Endothelial cell of umbilical vein (primary cell): ENCODE data around the gene POLN. TPM values are rescaled to one million over a fixed set of nuclear protein-coding genes. Genes with fewer than 3 reads are reported as not detected.
A peak's percentile ranks its signal among the peaks of the same experiment; 100 is the strongest.

Experiments
- BruUV-seq: library from RNA; stranded (reverse); fragments of 400-500 nt; replicated peaks from 2 replicates; lab custom pipeline; 2021; lab: Mats Ljungman, UMichigan
- CTCF ChIA-PET: fragments of 300-600, 350-600 bp; sonication (Branson Sonifier 250); formaldehyde crosslinking; loops from one replicate; lab custom pipeline; 2021; ENCODE audit warnings: antibody characterized with exemption, inconsistent platforms; lab: Charles Lee
- POLR2A ChIA-PET: fragments of 300-600, 350-600 bp; sonication (Branson Sonifier 250); formaldehyde crosslinking; loops from one replicate; lab custom pipeline; 2021; ENCODE audit warnings: antibody characterized with exemption, inconsistent platforms; lab: Charles Lee
- DNase-seq: peaks from one replicate; pipeline ENCODE4 v3.0.0-alpha.2; 2011; ENCODE audit warnings: low read depth, low spot score
- FAIRE-seq: peaks from 2 replicates; lab custom pipeline; 2011; peaks lifted over from hg19 to GRCh38; lab: Jason Lieb, UNC
- H2AFZ ChIP-seq: 2 replicates; pipeline ENCODE4 v1.6.0; 2012; ENCODE audit warnings: low read depth, low read length, control low read depth, inconsistent platforms
- H3K27ac ChIP-seq: 2 replicates; pipeline ENCODE4 v1.5.1; 2011; ENCODE audit warnings: low read depth, mild to moderate bottlenecking, control low read depth, low read length, moderate library complexity; ENCODE audit not compliant: insufficient read depth
- H3K27me3 ChIP-seq, 2 experiments: 2 replicates each; pipeline versions ENCODE4 v1.6.0 to v1.6.1; 2011; ENCODE audit warnings: low read length in 2 of 2, mixed read lengths in 1 of 2; ENCODE audit not compliant: control insufficient read depth in 2 of 2, insufficient read depth in 2 of 2
- H3K36me3 ChIP-seq, 2 experiments: 2 replicates in 1 of 2; 3 replicates in 1 of 2; pipeline ENCODE4 v1.5.1; 2011; ENCODE audit warnings: low read length in 2 of 2, mild to moderate bottlenecking in 1 of 2, moderate library complexity in 1 of 2; ENCODE audit not compliant: control insufficient read depth in 2 of 2, insufficient read depth in 2 of 2; ENCODE audit errors: extremely low read depth in 1 of 2
- H3K4me1 ChIP-seq: 3 replicates; pipeline ENCODE4 v1.5.1; 2011; ENCODE audit warnings: mild to moderate bottlenecking, low read length; ENCODE audit not compliant: control insufficient read depth, insufficient read depth; ENCODE audit errors: extremely low read depth
- H3K4me2 ChIP-seq: 2 replicates; pipeline ENCODE4 v1.6.1; 2011; ENCODE audit warnings: low read length, control low read depth, mixed read lengths; ENCODE audit not compliant: insufficient read depth
- H3K4me3 ChIP-seq, 3 experiments: fragments of 200-600 bp in 1 of 3; sonication (generic), shearing (Covaris generic) in 1 of 3; replicated peaks in 1 of 3; 2 replicates each; pipeline ENCODE4 v1.5.1; 2011 to 2016; ENCODE audit warnings: control low read depth in 3 of 3, low read length in 3 of 3, mild to moderate bottlenecking in 2 of 3, inconsistent platforms in 1 of 3, low read depth in 1 of 3, moderate library complexity in 1 of 3; ENCODE audit not compliant: insufficient read depth in 1 of 3
- H3K79me2 ChIP-seq: 2 replicates; pipeline ENCODE4 v1.6.0; 2012; ENCODE audit warnings: low read length, inconsistent platforms; ENCODE audit not compliant: control insufficient read depth, insufficient read depth
- H3K9ac ChIP-seq: replicated peaks from 2 replicates; pipeline ENCODE3; 2011; ENCODE audit warnings: low read length, control low read depth; ENCODE audit not compliant: insufficient read depth; ENCODE audit errors: extremely low read depth
- H3K9me1 ChIP-seq: replicated peaks from 3 replicates; pipeline ENCODE4 v1.6.0; 2011; ENCODE audit warnings: mild to moderate bottlenecking, low read length; ENCODE audit not compliant: control insufficient read depth, insufficient read depth; ENCODE audit errors: extremely low read depth
- H3K9me3 ChIP-seq: replicated peaks from 2 replicates; pipeline ENCODE4 v1.5.1; 2012; ENCODE audit warnings: low read length, inconsistent platforms; ENCODE audit not compliant: control insufficient read depth, insufficient read depth
- H4K20me1 ChIP-seq: replicated peaks from 2 replicates; pipeline ENCODE3; 2011; ENCODE audit warnings: mild to moderate bottlenecking, low read length; ENCODE audit not compliant: control insufficient read depth, insufficient read depth; ENCODE audit errors: extremely low read depth
- MYC ChIP-seq: IDR thresholded peaks from one replicate; pipeline ENCODE4 v1.6.1; 2011; ENCODE audit warnings: mild to moderate bottlenecking, low read depth, low read length
- POLR2A ChIP-seq: IDR thresholded peaks from 2 replicates; pipeline ENCODE4 v1.6.1; 2012; ENCODE audit warnings: low read depth, mild to moderate bottlenecking, control low read depth, low read length
- dilution Hi-C: fragments of 300-500 bp; cut with MboI; formaldehyde crosslinking; loops from one replicate; pipeline ENCODE4 v1.15.0; 2019; ENCODE audit warnings: low sequenced_read_pairs; ENCODE audit not compliant: extremely low pct_ligation_motif_present
- intact Hi-C: fragments of 100-400 bp; cut with micrococcal nuclease; formaldehyde crosslinking; loops from one replicate; pipeline ENCODE4 v1.10.0; 2022
- polyA plus RNA-seq, 4 experiments: library from polyadenylated mRNA; depleted of rRNA in 3 of 4; stranded (reverse) in 3 of 4; unstranded in 1 of 4; fragments of >200 nt; gene quantifications; 2 replicates each; pipeline versions ENCODE4 v1.2.1 to v1.2.3, GENCODE V29; 2011 to 2012; ENCODE audit warnings: missing spikeins in 1 of 4
- total RNA-seq: library from RNA; stranded (reverse); gene quantifications from 2 replicates; pipeline ENCODE4 v1.2.3, GENCODE V29; 2021
- TF ChIP-seq, protein P1 (sequence below), 2 donors: IDR thresholded peaks; 1 replicate in 1 of 2; 2 replicates in 1 of 2; pipeline ENCODE4 v1.5.1; 2011; ENCODE audit warnings: low read length in 2 of 2, mild to moderate bottlenecking in 2 of 2, moderate library complexity in 2 of 2, control low read depth in 1 of 2, inconsistent platforms in 1 of 2, low read depth in 1 of 2; ENCODE audit not compliant: insufficient read depth in 1 of 2; ENCODE audit errors: extremely low read depth in 1 of 2

The POLN gene
- total and polyA plus RNA-seq, 2 donors (not counting 3 experiments of a cell fraction or from before 2014, with no cell fraction given): 1.3 to 4.2 TPM

GRCh38 chr4:2281575-2282343 lies 39.8 kb upstream of the POLN start:
- no peaks in the 10 kb centered on the region for H3K27me3 ChIP-seq
- H3K9me3 ChIP-seq: no peaks in the 10 kb centered on the region
- no peaks in the 10 kb centered on the region for H4K20me1 ChIP-seq
- TF ChIP-seq, protein P1, sequence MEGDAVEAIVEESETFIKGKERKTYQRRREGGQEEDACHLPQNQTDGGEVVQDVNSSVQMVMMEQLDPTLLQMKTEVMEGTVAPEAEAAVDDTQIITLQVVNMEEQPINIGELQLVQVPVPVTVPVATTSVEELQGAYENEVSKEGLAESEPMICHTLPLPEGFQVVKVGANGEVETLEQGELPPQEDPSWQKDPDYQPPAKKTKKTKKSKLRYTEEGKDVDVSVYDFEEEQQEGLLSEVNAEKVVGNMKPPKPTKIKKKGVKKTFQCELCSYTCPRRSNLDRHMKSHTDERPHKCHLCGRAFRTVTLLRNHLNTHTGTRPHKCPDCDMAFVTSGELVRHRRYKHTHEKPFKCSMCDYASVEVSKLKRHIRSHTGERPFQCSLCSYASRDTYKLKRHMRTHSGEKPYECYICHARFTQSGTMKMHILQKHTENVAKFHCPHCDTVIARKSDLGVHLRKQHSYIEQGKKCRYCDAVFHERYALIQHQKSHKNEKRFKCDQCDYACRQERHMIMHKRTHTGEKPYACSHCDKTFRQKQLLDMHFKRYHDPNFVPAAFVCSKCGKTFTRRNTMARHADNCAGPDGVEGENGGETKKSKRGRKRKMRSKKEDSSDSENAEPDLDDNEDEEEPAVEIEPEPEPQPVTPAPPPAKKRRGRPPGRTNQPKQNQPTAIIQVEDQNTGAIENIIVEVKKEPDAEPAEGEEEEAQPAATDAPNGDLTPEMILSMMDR (IDR thresholded peaks at IDR 0.05; ENCODE audit: extremely low read depth in 1 of 2, insufficient read depth in 1 of 2, low read depth in 1 of 2, low read length in 2 of 2): peak in 1 of 2 donors; percentile 21
- TF ChIP-seq POLR2A: no peak
- no peak for FAIRE-seq
- intact Hi-C loops: no loop called here
- ChIA-PET POLR2A (no interaction called here), CTCF (interaction anchor here (1.0 to 1.1 kb wide), 2 partner anchors 62 to 160 kb away, joined by 3 read pairs; no protein-coding TSS in a partner anchor)
- H2AFZ ChIP-seq: no peak overlapping the region
- H3K79me2 ChIP-seq: no peaks in the 10 kb centered on the region
- no peak overlapping the region for H3K4me2 ChIP-seq
- no peaks in the 10 kb centered on the region for H3K9me1 ChIP-seq
- peaks cover 13% of the 10 kb centered on the region for H3K4me1 ChIP-seq
- no peak for DNase-seq
- no peak overlapping the region for H3K27ac ChIP-seq
- no TSS peak for BruUV-seq
- no peak overlapping the region for H3K9ac ChIP-seq
- dilution Hi-C loops: no loop called here
- no peaks in the 10 kb centered on the region for H3K36me3 ChIP-seq
- H3K4me3 ChIP-seq: no peak overlapping the region

- CTCF ChIA-PET: interaction anchor here (1.3 kb wide), 2 partner anchors 9 to 182 kb away, joined by 3 read pairs; no protein-coding TSS in a partner anchor
Observed at GRCh38 chr4:2280531-2281300, 38.8 kb upstream of the POLN start.

More at GRCh38 chr4:2280531-2281300, 38.8 kb upstream of the POLN start:
- BruUV-seq: no TSS peak
- H3K36me3 ChIP-seq: no peaks in the 10 kb centered on the region
- no peak for TF ChIP-seq MYC
- TF ChIP-seq, protein P1 (IDR thresholded peaks at IDR 0.05; ENCODE audit: extremely low read depth in 1 of 2, insufficient read depth in 1 of 2, low read depth in 1 of 2, low read length in 2 of 2): peak in 1 of 2 donors; percentile 9
- H4K20me1 ChIP-seq: no peaks in the 10 kb centered on the region
- H3K79me2 ChIP-seq: no peaks in the 10 kb centered on the region
- H3K4me2 ChIP-seq: no peak overlapping the region
- DNase-seq: no peak
- H3K27ac ChIP-seq: no peak overlapping the region
- dilution Hi-C loops (no loop called here), intact Hi-C loops (loop anchor here (1.0 kb wide), 1 partner anchor 161 kb away; no protein-coding TSS in a partner anchor)
- no peak overlapping the region for H3K9ac ChIP-seq
- no peaks in the 10 kb centered on the region for H3K9me1 ChIP-seq
- no peak overlapping the region for H2AFZ ChIP-seq
- H3K27me3 ChIP-seq: no peaks in the 10 kb centered on the region
- POLR2A ChIA-PET: no interaction called here
- H3K9me3 ChIP-seq: no peaks in the 10 kb centered on the region
- no peak overlapping the region for H3K4me3 ChIP-seq
- peaks cover 10% of the 10 kb centered on the region for H3K4me1 ChIP-seq
- no peak for FAIRE-seq
